Breast epithelium (tissue), 4 donors: ENCODE measurements around the gene PRKCE. TPM values are rescaled to one million over a fixed set of nuclear protein-coding genes. Genes with fewer than 3 reads are reported as not detected.
"Not testable (repeated sequence)": the region's sequence is repeated elsewhere in the genome, so short reads cannot be mapped to it uniquely, and the experiment has no call there.

ENCODE experiments used
- DNase-seq, 2 donors: peaks; one replicate each; pipeline ENCODE4 v3.0.0-alpha.2; 2019; ENCODE audit warnings: low spot score in 2 of 2
- H3K27ac ChIP-seq, 2 donors: fragments of 200-600 bp; sonication (generic) in 1 of 2; one replicate each; pipeline ENCODE4 v1.5.1; 2016 to 2019; ENCODE audit warnings: mild to moderate bottlenecking in 1 of 2
- H3K27me3 ChIP-seq, 2 donors: fragments of 200-600 bp; sonication (generic) in 1 of 2; one replicate each; pipeline versions ENCODE4 v1.5.1 to v1.6.0; 2017 to 2019; ENCODE audit warnings: control low read depth in 1 of 2, mild to moderate bottlenecking in 1 of 2
- H3K36me3 ChIP-seq: fragments of 200-600 bp; one replicate; pipeline ENCODE4 v1.5.1; 2019
- H3K4me1 ChIP-seq, 2 donors: fragments of 200-600 bp; sonication (generic); one replicate each; pipeline ENCODE4 v1.5.1; 2016 to 2019; ENCODE audit warnings: control low read depth in 1 of 2
- H3K4me3 ChIP-seq, 3 donors: fragments of 200-600 bp; sonication (generic); 1 replicate in 2 of 3; 2 replicates in 1 of 3; pipeline ENCODE4 v1.5.1; 2016 to 2019; ENCODE audit warnings: mild to moderate bottlenecking in 3 of 3, moderate library complexity in 2 of 3
- H3K9me3 ChIP-seq, 2 donors: fragments of 200-600 bp; sonication (generic) in 1 of 2; one replicate each; pipeline ENCODE4 v1.5.1; 2016 to 2019; ENCODE audit warnings: control low read depth in 1 of 2
- CTCF ChIP-seq, 3 donors: fragments of 450-650 bp; IDR thresholded peaks; one replicate each; pipeline ENCODE4 v1.5.1; 2016 to 2017; ENCODE audit warnings: antibody characterized with exemption in 3 of 3, mild to moderate bottlenecking in 3 of 3, moderate library complexity in 3 of 3
- POLR2A ChIP-seq: fragments of 450-650 bp; IDR thresholded peaks from one replicate; pipeline ENCODE4 v1.6.1; 2016; ENCODE audit warnings: antibody characterized with exemption, mild to moderate bottlenecking, moderate library complexity
- POLR2AphosphoS5 ChIP-seq, 3 donors: sonication (generic); formaldehyde crosslinking; IDR thresholded peaks; one replicate each; pipeline ENCODE4 v1.6.1; 2017; ENCODE audit warnings: antibody characterized with exemption in 3 of 3
- intact Hi-C: fragments of 100-400 bp; cut with DNase I; formaldehyde crosslinking; loops from one replicate; pipeline ENCODE4 v1.15.1; 2023; ENCODE audit warnings: low total_unique reads
- total RNA-seq, 3 donors: library from RNA; depleted of rRNA; stranded (reverse); fragments of >200 nt; gene quantifications; one replicate each; pipeline ENCODE4 v1.1.0, GENCODE V29; 2016

The PRKCE gene
- total RNA-seq, 3 donors from 2014 or later: 20.6 to 34.0 (median 23.6) TPM

- Histone ChIP-seq H3K27ac (no peak overlapping the region), H3K9me3 (no peaks in the 10 kb centered on the region), H3K36me3 (no peaks in the 10 kb centered on the region), H3K4me3 (no peak overlapping the region), H3K4me1 (no peaks in the 10 kb centered on the region), H3K27me3 (no peaks in the 10 kb centered on the region)
- no peak for DNase-seq
- TF ChIP-seq POLR2A (no peak), CTCF (IDR thresholded peaks at IDR 0.05) (no peak), POLR2AphosphoS5 (IDR thresholded peaks at IDR 0.05) (no peak)
- intact Hi-C loops: no loop called here
Observed at GRCh38 chr2:46198966-46199365, 547.5 kb downstream of the PRKCE start.

- no peaks in the 10 kb centered on the region for H3K9me3 ChIP-seq
- H3K4me3 ChIP-seq: no peak overlapping the region
- H3K27me3 ChIP-seq: no peaks in the 10 kb centered on the region
- intact Hi-C loops: no loop called here
- no peak overlapping the region for H3K27ac ChIP-seq
- H3K36me3 ChIP-seq: no peaks in the 10 kb centered on the region
- TF ChIP-seq POLR2AphosphoS5 (IDR thresholded peaks at IDR 0.05): no peak
- DNase-seq: no peak
- H3K4me1 ChIP-seq: no peaks in the 10 kb centered on the region
Observed at GRCh38 chr2:46200100-46200690, 548.7 kb downstream of the PRKCE start.

GRCh38 chr2:46200861-46201605 lies 549.6 kb downstream of the PRKCE start:
- TF ChIP-seq POLR2AphosphoS5 (IDR thresholded peaks at IDR 0.05) (no peak), POLR2A (no peak), CTCF (IDR thresholded peaks at IDR 0.05) (no peak)
- Histone ChIP-seq H3K4me3 (no peak overlapping the region), H3K27me3 (no peaks in the 10 kb centered on the region), H3K4me1 (no peaks in the 10 kb centered on the region), H3K9me3 (no peaks in the 10 kb centered on the region), H3K36me3 (no peaks in the 10 kb centered on the region), H3K27ac (no peak overlapping the region)
- intact Hi-C loops: no loop called here
- no peak for DNase-seq

GRCh38 chr2:46202453-46202852 lies 551.0 kb downstream of the PRKCE start:
- no peaks in the 10 kb centered on the region for H3K9me3 ChIP-seq
- DNase-seq: no peak
- H3K4me1 ChIP-seq: no peaks in the 10 kb centered on the region
- no peak for TF ChIP-seq CTCF (IDR thresholded peaks at IDR 0.05)
- TF ChIP-seq POLR2A: no peak
- TF ChIP-seq POLR2AphosphoS5 (IDR thresholded peaks at IDR 0.05): no peak
- H3K27ac ChIP-seq: no peak overlapping the region
- no peaks in the 10 kb centered on the region for H3K36me3 ChIP-seq
- intact Hi-C loops: no loop called here
- H3K27me3 ChIP-seq: no peaks in the 10 kb centered on the region
- H3K4me3 ChIP-seq: no peak overlapping the region

GRCh38 chr2:46202987-46203386 lies 551.5 kb downstream of the PRKCE start:
- DNase-seq: no peak
- Histone ChIP-seq H3K36me3 (no peaks in the 10 kb centered on the region), H3K4me3 (no peak overlapping the region), H3K9me3 (no peaks in the 10 kb centered on the region), H3K27me3 (no peaks in the 10 kb centered on the region), H3K4me1 (no peaks in the 10 kb centered on the region), H3K27ac (no peak overlapping the region)
- no peak for TF ChIP-seq CTCF (IDR thresholded peaks at IDR 0.05)
- TF ChIP-seq POLR2AphosphoS5 (IDR thresholded peaks at IDR 0.05): no peak
- no peak for TF ChIP-seq POLR2A
- intact Hi-C loops: no loop called here

GRCh38 chr2:46203636-46204035 lies 552.2 kb downstream of the PRKCE start:
- H3K4me1 ChIP-seq, H3K27me3 ChIP-seq, H3K4me3 ChIP-seq, intact Hi-C loops, H3K9me3 ChIP-seq, H3K27ac ChIP-seq, DNase-seq, H3K36me3 ChIP-seq: not testable (repeated sequence)
